K562 (cell line): Measurements from ENCODE around the gene PDIA4. TPM values are rescaled to one million over a fixed set of nuclear protein-coding genes. Genes with fewer than 3 reads are reported as not detected.

ENCODE experiments used
- ATAC-seq: fragments of 200-7000 bp; cut with Tn5 transposase; 3 replicates; pipeline ENCODE4 v1.9.1; 2020; ENCODE audit warnings: moderate library complexity
- BruUV-seq: library from RNA; stranded (reverse); fragments of 400-500 nt; replicated peaks from 2 replicates; lab custom pipeline; 2021; lab: Mats Ljungman, UMichigan
- CTCF ChIA-PET: fragments of 300-600 bp; formaldehyde crosslinking; extraction: SDS; loops from one replicate; lab custom pipeline; 2021; ENCODE audit warnings: low intra/inter-chr PET ratio; lab: Yijun Ruan, JAX
- POLR2A ChIA-PET: fragments of 300-600, 350-650 bp; sonication (Branson Sonifier 250); formaldehyde crosslinking; extraction: SDS; loops from one replicate; lab custom pipeline; 2021; ENCODE audit warnings: antibody characterized with exemption, inconsistent platforms; lab: Yijun Ruan, JAX
- DNase-seq, 4 experiments: peaks; one replicate each; pipeline versions ENCODE4 v3.0.0 to v3.0.0-alpha.2; 2011 to 2018; ENCODE audit warnings: low spot score in 3 of 4, mixed read lengths in 3 of 4; ENCODE audit errors: extremely low read depth in 1 of 4
- FAIRE-seq: peaks from 2 replicates; lab custom pipeline; 2011; peaks lifted over from hg19 to GRCh38; lab: Jason Lieb, UNC
- H2AFZ ChIP-seq: 2 replicates; pipeline ENCODE4 v1.6.0; 2011; ENCODE audit warnings: low read depth, low read length, control low read depth, inconsistent platforms
- H3K27ac ChIP-seq: fragments of 200-600 bp; 3 replicates; pipeline ENCODE4 v1.8.0; 2011; ENCODE audit warnings: low read depth, mild to moderate bottlenecking, control low read depth, inconsistent platforms, low read length, moderate library complexity, mixed read lengths; ENCODE audit errors: extremely low read depth
- H3K27me3 ChIP-seq, 2 experiments: fragments of 300-600 bp in 1 of 2; 2 replicates in 1 of 2; 3 replicates in 1 of 2; pipeline versions ENCODE4 v1.6.0 to v1.8.0; 2011; ENCODE audit warnings: inconsistent platforms in 2 of 2, low read length in 2 of 2, mild to moderate bottlenecking in 1 of 2, mixed read lengths in 1 of 2, moderate library complexity in 1 of 2; ENCODE audit not compliant: control insufficient read depth in 2 of 2, insufficient read depth in 2 of 2
- H3K36me3 ChIP-seq: fragments of 300-600 bp; 3 replicates; pipeline ENCODE4 v1.8.0; 2011; ENCODE audit warnings: mild to moderate bottlenecking, low read length, inconsistent platforms; ENCODE audit not compliant: control insufficient read depth, insufficient read depth
- H3K4me1 ChIP-seq, 2 experiments: fragments of 200-600 bp in 1 of 2; replicated peaks in 1 of 2; 2 replicates in 1 of 2; 3 replicates in 1 of 2; pipeline versions ENCODE4 v1.5.1 to v1.8.0; 2011; ENCODE audit warnings: inconsistent platforms in 2 of 2, low read length in 2 of 2, mild to moderate bottlenecking in 1 of 2, mixed read lengths in 1 of 2, moderate library complexity in 1 of 2; ENCODE audit not compliant: control insufficient read depth in 2 of 2, insufficient read depth in 2 of 2
- H3K4me2 ChIP-seq: 2 replicates; pipeline ENCODE4 v1.6.1; 2011; ENCODE audit warnings: low read length, control low read depth, inconsistent platforms, mixed read lengths; ENCODE audit not compliant: insufficient read depth
- H3K4me3 ChIP-seq: fragments of 200-600 bp; sonication (generic), shearing (Covaris generic); 2 replicates; pipeline ENCODE4 v1.5.1; 2016; ENCODE audit warnings: control low read depth, inconsistent platforms
- H3K79me2 ChIP-seq: fragments of 200-600 bp; 3 replicates; pipeline ENCODE4 v1.8.0; 2011; ENCODE audit warnings: low read length, inconsistent platforms; ENCODE audit not compliant: control insufficient read depth, insufficient read depth
- H3K9ac ChIP-seq, 2 experiments: 2 replicates each; pipeline versions ENCODE4 v1.6.0 to v1.6.1; 2011; ENCODE audit warnings: low read depth in 2 of 2, low read length in 2 of 2, control low read depth in 1 of 2, inconsistent platforms in 1 of 2, mild to moderate bottlenecking in 1 of 2, mixed read lengths in 1 of 2; ENCODE audit not compliant: insufficient read depth in 1 of 2
- H3K9me1 ChIP-seq: one replicate; pipeline ENCODE4 v1.6.0; 2011; ENCODE audit warnings: inconsistent platforms, mild to moderate bottlenecking, low read length, moderate library complexity; ENCODE audit not compliant: control insufficient read depth, insufficient read depth
- H3K9me3 ChIP-seq: replicated peaks from 2 replicates; pipeline ENCODE4 v1.5.1; 2011; ENCODE audit warnings: low read depth, low read length, inconsistent platforms; ENCODE audit not compliant: control insufficient read depth, insufficient read depth
- H4K20me1 ChIP-seq: replicated peaks from 2 replicates; pipeline ENCODE4 v1.6.1; 2011; ENCODE audit warnings: low read length, inconsistent platforms, mixed read lengths; ENCODE audit not compliant: control insufficient read depth, insufficient read depth
- BCL6 ChIP-seq: fragments of 250-450 bp; sonication (Bioruptor Pico); IDR thresholded peaks from 2 replicates; pipeline ENCODE4 v1.4.0; 2020
- MEIS2 ChIP-seq: fragments of 450-650 bp; IDR thresholded peaks from 2 replicates; pipeline ENCODE4 v1.6.1; 2014; ENCODE audit warnings: mild to moderate bottlenecking; ENCODE audit not compliant: partially characterized antibody
- PKNOX1 ChIP-seq: fragments of 450-650 bp; IDR thresholded peaks from 2 replicates; pipeline ENCODE4 v1.6.1; 2016
- SPI1 ChIP-seq: IDR thresholded peaks from 2 replicates; pipeline ENCODE4 v1.6.1; 2011; ENCODE audit warnings: low read depth, low read length, control low read depth, borderline replicate concordance
- in situ Hi-C: fragments of 300-500 bp; cut with MboI; formaldehyde crosslinking; loops from 4 replicates; pipeline ENCODE4 v1.15.0; 2018; ENCODE audit warnings: inconsistent platforms, mixed read lengths
- intact Hi-C: fragments of 100-400 bp; cut with micrococcal nuclease; formaldehyde crosslinking; loops from 2 replicates; pipeline ENCODE4 v1.14.2; 2022
- polyA plus RNA-seq, 8 experiments: library from polyadenylated mRNA; depleted of rRNA in 4 of 8; stranded (reverse) in 5 of 8; unstranded in 3 of 8; fragments of >200 nt; fragmentation: Nextera tagmentation in 2 of 8; fragmentation: Illumina TruSeq in 1 of 8; extraction: Ambion mirVana in 2 of 8; extraction: Trizol in 1 of 8; gene quantifications; 2 replicates each; pipeline versions ENCODE4 v1.2.1 to v1.2.3, GENCODE V29; 2011 to 2014; ENCODE audit warnings: inconsistent platforms in 1 of 8, missing spikeins in 1 of 8
- total RNA-seq, 7 experiments: library from RNA; depleted of rRNA in 6 of 7; stranded (reverse); fragments of >200 nt in 6 of 7; fragmentation: Illumina TruSeq in 2 of 7; extraction: Trizol in 2 of 7; gene quantifications; 2 replicates each; pipeline versions ENCODE4 v1.2.1 to v1.2.3, GENCODE V29; 2011 to 2021; ENCODE audit warnings: low replicate concordance in 1 of 7

Gene PDIA4
- total and polyA plus RNA-seq, 9 of the 15 experiments (the other 6 are each of a cell fraction or from before 2014, with no cell fraction given) = 9.1 to 175 (median 146) TPM

DNA sequence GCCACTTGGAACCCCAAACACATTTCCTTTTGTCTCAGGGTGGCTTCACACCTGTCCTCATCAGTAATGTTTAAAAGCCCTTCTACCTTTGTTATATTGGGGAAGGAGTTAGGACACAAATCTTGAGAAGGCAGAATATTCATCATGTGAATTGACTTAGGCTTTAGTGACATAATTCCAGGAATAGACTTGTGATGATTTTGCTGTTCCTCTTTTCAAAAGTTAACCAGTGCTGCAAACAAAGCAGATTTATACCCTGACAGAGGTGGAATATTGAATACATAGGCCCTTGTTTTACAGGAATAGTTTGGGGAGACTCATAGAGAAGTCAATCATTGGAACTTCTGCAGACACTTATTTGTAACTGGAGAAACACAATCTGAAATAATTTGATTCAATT lies 35.2 kb upstream of the PDIA4 start:
- Histone ChIP-seq H3K9ac (no peak overlapping the region), H3K9me3 (no peaks in the 10 kb centered on the region), H3K27me3 (no peaks in the 10 kb centered on the region), H3K27ac (no peak overlapping the region), H3K4me1 (peaks cover 5 to 17% of the 10 kb centered on the region in 2 experiments; a peak in 2 of 5 replicates), H4K20me1 (no peaks in the 10 kb centered on the region), H3K36me3 (no peaks in the 10 kb centered on the region)
- FAIRE-seq (no peak), DNase-seq (no peak)
- no TSS peak for BruUV-seq
- intact Hi-C loops (no loop called here), in situ Hi-C loops (no loop called here)
- TF ChIP-seq BCL6 (CRISPR knock-in tag) (no peak), SPI1 (peak; percentile 58; the same call in 1 of the 2 replicates), PKNOX1 (peak; percentile 56; the same call in 1 of the 2 replicates), MEIS2 (peak; percentile 60)
- TF ChIP-seq, all 486 proteins: peak for 3
- H3K4me3 ChIP-seq = no peak overlapping the region
- ChIA-PET CTCF (interaction anchor here (0.8 kb wide), 1 partner anchor 56 kb away, joined by 3 read pairs; no protein-coding TSS in a partner anchor), POLR2A (no interaction called here)
- H2AFZ ChIP-seq = no peak overlapping the region
- H3K79me2 ChIP-seq = no peaks in the 10 kb centered on the region
- ATAC-seq = no peak
- no peaks in the 10 kb centered on the region for H3K9me1 ChIP-seq
- no peak overlapping the region for H3K4me2 ChIP-seq
